ENCODE results near the gene ITGB1.

The ITGB1 gene

GRCh38 chr10:32941357-32941756 is 16.7 kb downstream of the ITGB1 start:
- Histone ChIP-seq H3K9me2 (ENCODE audit: low read depth, low read length) (no peaks in the 10 kb centered on the region), H3K27ac (ENCODE audit: low read depth, low read length, poor library complexity, severe bottlenecking) (no peak overlapping the region), H3K9ac (ENCODE audit: low read length) (no peak overlapping the region), H3K4me3 (ENCODE audit: low read depth, low read length, poor library complexity, severe bottlenecking) (no peak overlapping the region), H3K9me3 (ENCODE audit: low read length) (no peaks in the 10 kb centered on the region), H3F3A (ENCODE audit: insufficient read depth, low read length) (no peaks in the 10 kb centered on the region), H4K20me1 (ENCODE audit: insufficient read depth, low read length) (no peaks in the 10 kb centered on the region), H3K27me3 (ENCODE audit: insufficient read depth, low read length) (no peaks in the 10 kb centered on the region), H2AFZ (ENCODE audit: low read length) (no peak overlapping the region), H3K79me2 (ENCODE audit: insufficient read depth, low read length) (peaks cover 83% of the 10 kb centered on the region), H3K4me1 (ENCODE audit: insufficient read depth, low read length, severe bottlenecking) (peaks cover 71% of the 10 kb centered on the region), H3K36me3 (ENCODE audit: insufficient read depth, low read length) (no peaks in the 10 kb centered on the region), H3K4me2 (ENCODE audit: low read length) (no peak overlapping the region; the same call in 1 of the 2 replicates)
- no peak for TF ChIP-seq EZH2 (IDR thresholded peaks at IDR 0.05; ENCODE audit: borderline replicate concordance, low read length)
- no peak for TF ChIP-seq CTCF (IDR thresholded peaks at IDR 0.05; ENCODE audit: low read length)

GRCh38 chr10:32940321-32941301 is 17.4 kb downstream of the ITGB1 start:
- Histone ChIP-seq H3K4me3 (ENCODE audit: low read depth, low read length, poor library complexity, severe bottlenecking) (no peak overlapping the region), H3K4me2 (ENCODE audit: low read length) (no peak overlapping the region), H3K79me2 (ENCODE audit: insufficient read depth, low read length) (peaks cover 79% of the 10 kb centered on the region), H3K27me3 (ENCODE audit: insufficient read depth, low read length) (no peaks in the 10 kb centered on the region), H2AFZ (ENCODE audit: low read length) (no peak overlapping the region), H3F3A (ENCODE audit: insufficient read depth, low read length) (no peaks in the 10 kb centered on the region), H3K27ac (ENCODE audit: low read depth, low read length, poor library complexity, severe bottlenecking) (peak overlapping the region; percentile 45), H3K4me1 (ENCODE audit: insufficient read depth, low read length, severe bottlenecking) (peaks cover 68% of the 10 kb centered on the region), H3K36me3 (ENCODE audit: insufficient read depth, low read length) (no peaks in the 10 kb centered on the region), H4K20me1 (ENCODE audit: insufficient read depth, low read length) (no peaks in the 10 kb centered on the region), H3K9me3 (ENCODE audit: low read length) (no peaks in the 10 kb centered on the region), H3K9ac (ENCODE audit: low read length) (no peak overlapping the region), H3K9me2 (ENCODE audit: low read depth, low read length) (no peaks in the 10 kb centered on the region)
- TF ChIP-seq EZH2 (IDR thresholded peaks at IDR 0.05; ENCODE audit: borderline replicate concordance, low read length) (no peak), CTCF (IDR thresholded peaks at IDR 0.05; ENCODE audit: low read length) (no peak)

GRCh38 chr10:32939296-32940111 is 18.5 kb downstream of the ITGB1 start:
- no peaks in the 10 kb centered on the region for H3K27me3 ChIP-seq (ENCODE audit: insufficient read depth, low read length)
- H3K27ac ChIP-seq (ENCODE audit: low read depth, low read length, poor library complexity, severe bottlenecking) = no peak overlapping the region
- TF ChIP-seq EZH2 (IDR thresholded peaks at IDR 0.05; ENCODE audit: borderline replicate concordance, low read length) (no peak), CTCF (IDR thresholded peaks at IDR 0.05; ENCODE audit: low read length) (no peak)
- no peaks in the 10 kb centered on the region for H4K20me1 ChIP-seq (ENCODE audit: insufficient read depth, low read length)
- no peak overlapping the region for H3K4me2 ChIP-seq (ENCODE audit: low read length)
- H3K9me3 ChIP-seq (ENCODE audit: low read length) = no peaks in the 10 kb centered on the region
- no peaks in the 10 kb centered on the region for H3K9me2 ChIP-seq (ENCODE audit: low read depth, low read length)
- H3K79me2 ChIP-seq (ENCODE audit: insufficient read depth, low read length) = peaks cover 73% of the 10 kb centered on the region
- no peak overlapping the region for H3K9ac ChIP-seq (ENCODE audit: low read length)
- H3K4me1 ChIP-seq (ENCODE audit: insufficient read depth, low read length, severe bottlenecking) = peaks cover 66% of the 10 kb centered on the region
- no peaks in the 10 kb centered on the region for H3F3A ChIP-seq (ENCODE audit: insufficient read depth, low read length)
- peaks cover 7% of the 10 kb centered on the region; the same call in 1 of the 2 replicates for H3K36me3 ChIP-seq (ENCODE audit: insufficient read depth, low read length)
- H3K4me3 ChIP-seq (ENCODE audit: low read depth, low read length, poor library complexity, severe bottlenecking) = no peak overlapping the region
- H2AFZ ChIP-seq (ENCODE audit: low read length) = no peak overlapping the region

All from OCI-LY1 (cell line).